K562 (cell line): ENCODE results near the gene ASB13. TPM values are rescaled to one million over a fixed set of nuclear protein-coding genes. Genes with fewer than 3 reads are reported as not detected.

ENCODE experiments used
- CHD1 ChIP-seq: fragments of 200-600 bp; sonication (generic); IDR thresholded peaks from one replicate; pipeline ENCODE4 v1.6.1; 2012; ENCODE audit warnings: mild to moderate bottlenecking, moderate library complexity, low read length, inconsistent platforms
- FOXK1 ChIP-seq: sonication (generic); formaldehyde crosslinking; IDR thresholded peaks from 2 replicates; pipeline ENCODE4 v1.8.0; 2022; ENCODE audit warnings: missing genetic modification reagents, mild to moderate bottlenecking, borderline replicate concordance
- POLR2H ChIP-seq: IDR thresholded peaks from 2 replicates; pipeline ENCODE4 v1.6.1; 2016; ENCODE audit warnings: missing genetic modification characterization, low read depth, mild to moderate bottlenecking, control low read depth, missing compliant biosample characterization, moderate library complexity
- polyA plus RNA-seq, 8 experiments: library from polyadenylated mRNA; depleted of rRNA in 4 of 8; stranded (reverse) in 5 of 8; unstranded in 3 of 8; fragments of >200 nt; fragmentation: Nextera tagmentation in 2 of 8; fragmentation: Illumina TruSeq in 1 of 8; extraction: Ambion mirVana in 2 of 8; extraction: Trizol in 1 of 8; gene quantifications; 2 replicates each; pipeline versions ENCODE4 v1.2.1 to v1.2.3, GENCODE V29; 2011 to 2014; ENCODE audit warnings: inconsistent platforms in 1 of 8, missing spikeins in 1 of 8
- total RNA-seq, 7 experiments: library from RNA; depleted of rRNA in 6 of 7; stranded (reverse); fragments of >200 nt in 6 of 7; fragmentation: Illumina TruSeq in 2 of 7; extraction: Trizol in 2 of 7; gene quantifications; 2 replicates each; pipeline versions ENCODE4 v1.2.1 to v1.2.3, GENCODE V29; 2011 to 2021; ENCODE audit warnings: low replicate concordance in 1 of 7
- TF ChIP-seq, protein P1 (sequence below): fragments of 450-650 bp; IDR thresholded peaks from 2 replicates; pipeline ENCODE4 v1.6.1; 2016; ENCODE audit warnings: mild to moderate bottlenecking, moderate library complexity
- TF ChIP-seq, protein P2 (sequence below): fragments of 250-450 bp; sonication (Bioruptor Pico); IDR thresholded peaks from 2 replicates; pipeline ENCODE4 v1.8.0; 2022; ENCODE audit warnings: moderate library complexity, mild to moderate bottlenecking, inconsistent platforms
- TF ChIP-seq, protein P3 (sequence below): fragments of 450-650 bp; IDR thresholded peaks from 2 replicates; pipeline ENCODE4 v1.6.1; 2017; ENCODE audit warnings: antibody characterized with exemption, mild to moderate bottlenecking
- TF ChIP-seq, protein P4 (sequence below): fragments of 450-650 bp; IDR thresholded peaks from 2 replicates; pipeline ENCODE4 v1.6.1; 2016; ENCODE audit warnings: missing biosample characterization, missing genetic modification characterization

ASB13 gene
- total and polyA plus RNA-seq, 9 of the 15 experiments (the other 6 are each of a cell fraction or from before 2014, with no cell fraction given), result 5.2 to 28.8 (median 16.9) TPM

DNA sequence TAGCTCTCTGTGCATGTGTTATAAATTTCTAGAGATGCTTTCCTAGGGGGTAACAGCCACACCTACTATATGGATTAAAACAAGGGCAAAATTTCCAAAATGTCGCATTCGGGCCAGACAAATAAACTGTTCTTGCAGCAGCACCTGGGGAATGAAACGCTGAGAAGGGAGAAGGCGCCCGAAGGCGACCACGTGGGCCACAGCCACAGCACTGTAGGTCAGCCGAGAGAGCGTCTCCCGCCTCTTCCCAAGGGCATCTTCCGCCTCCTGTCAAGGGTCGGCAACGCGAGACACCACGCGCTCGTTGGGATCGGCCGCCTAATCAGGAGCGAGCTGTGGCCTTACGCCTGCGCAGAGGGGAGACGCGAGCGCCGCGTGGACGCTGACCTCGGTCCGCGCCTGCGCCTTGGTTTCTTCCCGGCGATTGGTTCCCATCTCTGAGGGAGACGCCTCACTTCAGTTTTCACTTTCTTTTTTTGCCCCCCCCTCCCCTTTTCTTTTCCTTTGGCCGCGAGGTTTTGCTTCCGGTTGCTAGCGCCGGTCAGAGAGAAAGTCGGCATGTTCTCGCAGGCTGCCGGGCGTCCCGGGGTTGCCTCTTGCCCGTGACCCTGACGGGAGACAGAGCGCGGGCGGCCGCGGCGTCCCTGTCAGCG lies 18.0 kb upstream of the ASB13 start, which contains the start of gene TASOR2 (continued):
- TF ChIP-seq, protein P1, sequence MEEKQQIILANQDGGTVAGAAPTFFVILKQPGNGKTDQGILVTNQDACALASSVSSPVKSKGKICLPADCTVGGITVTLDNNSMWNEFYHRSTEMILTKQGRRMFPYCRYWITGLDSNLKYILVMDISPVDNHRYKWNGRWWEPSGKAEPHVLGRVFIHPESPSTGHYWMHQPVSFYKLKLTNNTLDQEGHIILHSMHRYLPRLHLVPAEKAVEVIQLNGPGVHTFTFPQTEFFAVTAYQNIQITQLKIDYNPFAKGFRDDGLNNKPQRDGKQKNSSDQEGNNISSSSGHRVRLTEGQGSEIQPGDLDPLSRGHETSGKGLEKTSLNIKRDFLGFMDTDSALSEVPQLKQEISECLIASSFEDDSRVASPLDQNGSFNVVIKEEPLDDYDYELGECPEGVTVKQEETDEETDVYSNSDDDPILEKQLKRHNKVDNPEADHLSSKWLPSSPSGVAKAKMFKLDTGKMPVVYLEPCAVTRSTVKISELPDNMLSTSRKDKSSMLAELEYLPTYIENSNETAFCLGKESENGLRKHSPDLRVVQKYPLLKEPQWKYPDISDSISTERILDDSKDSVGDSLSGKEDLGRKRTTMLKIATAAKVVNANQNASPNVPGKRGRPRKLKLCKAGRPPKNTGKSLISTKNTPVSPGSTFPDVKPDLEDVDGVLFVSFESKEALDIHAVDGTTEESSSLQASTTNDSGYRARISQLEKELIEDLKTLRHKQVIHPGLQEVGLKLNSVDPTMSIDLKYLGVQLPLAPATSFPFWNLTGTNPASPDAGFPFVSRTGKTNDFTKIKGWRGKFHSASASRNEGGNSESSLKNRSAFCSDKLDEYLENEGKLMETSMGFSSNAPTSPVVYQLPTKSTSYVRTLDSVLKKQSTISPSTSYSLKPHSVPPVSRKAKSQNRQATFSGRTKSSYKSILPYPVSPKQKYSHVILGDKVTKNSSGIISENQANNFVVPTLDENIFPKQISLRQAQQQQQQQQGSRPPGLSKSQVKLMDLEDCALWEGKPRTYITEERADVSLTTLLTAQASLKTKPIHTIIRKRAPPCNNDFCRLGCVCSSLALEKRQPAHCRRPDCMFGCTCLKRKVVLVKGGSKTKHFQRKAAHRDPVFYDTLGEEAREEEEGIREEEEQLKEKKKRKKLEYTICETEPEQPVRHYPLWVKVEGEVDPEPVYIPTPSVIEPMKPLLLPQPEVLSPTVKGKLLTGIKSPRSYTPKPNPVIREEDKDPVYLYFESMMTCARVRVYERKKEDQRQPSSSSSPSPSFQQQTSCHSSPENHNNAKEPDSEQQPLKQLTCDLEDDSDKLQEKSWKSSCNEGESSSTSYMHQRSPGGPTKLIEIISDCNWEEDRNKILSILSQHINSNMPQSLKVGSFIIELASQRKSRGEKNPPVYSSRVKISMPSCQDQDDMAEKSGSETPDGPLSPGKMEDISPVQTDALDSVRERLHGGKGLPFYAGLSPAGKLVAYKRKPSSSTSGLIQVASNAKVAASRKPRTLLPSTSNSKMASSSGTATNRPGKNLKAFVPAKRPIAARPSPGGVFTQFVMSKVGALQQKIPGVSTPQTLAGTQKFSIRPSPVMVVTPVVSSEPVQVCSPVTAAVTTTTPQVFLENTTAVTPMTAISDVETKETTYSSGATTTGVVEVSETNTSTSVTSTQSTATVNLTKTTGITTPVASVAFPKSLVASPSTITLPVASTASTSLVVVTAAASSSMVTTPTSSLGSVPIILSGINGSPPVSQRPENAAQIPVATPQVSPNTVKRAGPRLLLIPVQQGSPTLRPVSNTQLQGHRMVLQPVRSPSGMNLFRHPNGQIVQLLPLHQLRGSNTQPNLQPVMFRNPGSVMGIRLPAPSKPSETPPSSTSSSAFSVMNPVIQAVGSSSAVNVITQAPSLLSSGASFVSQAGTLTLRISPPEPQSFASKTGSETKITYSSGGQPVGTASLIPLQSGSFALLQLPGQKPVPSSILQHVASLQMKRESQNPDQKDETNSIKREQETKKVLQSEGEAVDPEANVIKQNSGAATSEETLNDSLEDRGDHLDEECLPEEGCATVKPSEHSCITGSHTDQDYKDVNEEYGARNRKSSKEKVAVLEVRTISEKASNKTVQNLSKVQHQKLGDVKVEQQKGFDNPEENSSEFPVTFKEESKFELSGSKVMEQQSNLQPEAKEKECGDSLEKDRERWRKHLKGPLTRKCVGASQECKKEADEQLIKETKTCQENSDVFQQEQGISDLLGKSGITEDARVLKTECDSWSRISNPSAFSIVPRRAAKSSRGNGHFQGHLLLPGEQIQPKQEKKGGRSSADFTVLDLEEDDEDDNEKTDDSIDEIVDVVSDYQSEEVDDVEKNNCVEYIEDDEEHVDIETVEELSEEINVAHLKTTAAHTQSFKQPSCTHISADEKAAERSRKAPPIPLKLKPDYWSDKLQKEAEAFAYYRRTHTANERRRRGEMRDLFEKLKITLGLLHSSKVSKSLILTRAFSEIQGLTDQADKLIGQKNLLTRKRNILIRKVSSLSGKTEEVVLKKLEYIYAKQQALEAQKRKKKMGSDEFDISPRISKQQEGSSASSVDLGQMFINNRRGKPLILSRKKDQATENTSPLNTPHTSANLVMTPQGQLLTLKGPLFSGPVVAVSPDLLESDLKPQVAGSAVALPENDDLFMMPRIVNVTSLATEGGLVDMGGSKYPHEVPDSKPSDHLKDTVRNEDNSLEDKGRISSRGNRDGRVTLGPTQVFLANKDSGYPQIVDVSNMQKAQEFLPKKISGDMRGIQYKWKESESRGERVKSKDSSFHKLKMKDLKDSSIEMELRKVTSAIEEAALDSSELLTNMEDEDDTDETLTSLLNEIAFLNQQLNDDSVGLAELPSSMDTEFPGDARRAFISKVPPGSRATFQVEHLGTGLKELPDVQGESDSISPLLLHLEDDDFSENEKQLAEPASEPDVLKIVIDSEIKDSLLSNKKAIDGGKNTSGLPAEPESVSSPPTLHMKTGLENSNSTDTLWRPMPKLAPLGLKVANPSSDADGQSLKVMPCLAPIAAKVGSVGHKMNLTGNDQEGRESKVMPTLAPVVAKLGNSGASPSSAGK, result peak; percentile 100
- TF ChIP-seq, protein P2, sequence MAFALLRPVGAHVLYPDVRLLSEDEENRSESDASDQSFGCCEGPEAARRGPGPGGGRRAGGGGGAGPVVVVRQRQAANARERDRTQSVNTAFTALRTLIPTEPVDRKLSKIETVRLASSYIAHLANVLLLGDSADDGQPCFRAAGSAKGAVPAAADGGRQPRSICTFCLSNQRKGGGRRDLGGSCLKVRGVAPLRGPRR (CRISPR knock-in tag), result peak; percentile 92
- TF ChIP-seq POLR2H, result peak; percentile 55
- TF ChIP-seq, protein P3, sequence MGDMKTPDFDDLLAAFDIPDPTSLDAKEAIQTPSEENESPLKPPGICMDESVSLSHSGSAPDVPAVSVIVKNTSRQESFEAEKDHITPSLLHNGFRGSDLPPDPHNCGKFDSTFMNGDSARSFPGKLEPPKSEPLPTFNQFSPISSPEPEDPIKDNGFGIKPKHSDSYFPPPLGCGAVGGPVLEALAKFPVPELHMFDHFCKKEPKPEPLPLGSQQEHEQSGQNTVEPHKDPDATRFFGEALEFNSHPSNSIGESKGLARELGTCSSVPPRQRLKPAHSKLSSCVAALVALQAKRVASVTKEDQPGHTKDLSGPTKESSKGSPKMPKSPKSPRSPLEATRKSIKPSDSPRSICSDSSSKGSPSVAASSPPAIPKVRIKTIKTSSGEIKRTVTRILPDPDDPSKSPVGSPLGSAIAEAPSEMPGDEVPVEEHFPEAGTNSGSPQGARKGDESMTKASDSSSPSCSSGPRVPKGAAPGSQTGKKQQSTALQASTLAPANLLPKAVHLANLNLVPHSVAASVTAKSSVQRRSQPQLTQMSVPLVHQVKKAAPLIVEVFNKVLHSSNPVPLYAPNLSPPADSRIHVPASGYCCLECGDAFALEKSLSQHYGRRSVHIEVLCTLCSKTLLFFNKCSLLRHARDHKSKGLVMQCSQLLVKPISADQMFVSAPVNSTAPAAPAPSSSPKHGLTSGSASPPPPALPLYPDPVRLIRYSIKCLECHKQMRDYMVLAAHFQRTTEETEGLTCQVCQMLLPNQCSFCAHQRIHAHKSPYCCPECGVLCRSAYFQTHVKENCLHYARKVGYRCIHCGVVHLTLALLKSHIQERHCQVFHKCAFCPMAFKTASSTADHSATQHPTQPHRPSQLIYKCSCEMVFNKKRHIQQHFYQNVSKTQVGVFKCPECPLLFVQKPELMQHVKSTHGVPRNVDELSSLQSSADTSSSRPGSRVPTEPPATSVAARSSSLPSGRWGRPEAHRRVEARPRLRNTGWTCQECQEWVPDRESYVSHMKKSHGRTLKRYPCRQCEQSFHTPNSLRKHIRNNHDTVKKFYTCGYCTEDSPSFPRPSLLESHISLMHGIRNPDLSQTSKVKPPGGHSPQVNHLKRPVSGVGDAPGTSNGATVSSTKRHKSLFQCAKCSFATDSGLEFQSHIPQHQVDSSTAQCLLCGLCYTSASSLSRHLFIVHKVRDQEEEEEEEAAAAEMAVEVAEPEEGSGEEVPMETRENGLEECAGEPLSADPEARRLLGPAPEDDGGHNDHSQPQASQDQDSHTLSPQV, result peak; percentile 99
- no peak for TF ChIP-seq CHD1
- peak; percentile 90; the same call in 1 of the 2 replicates for TF ChIP-seq FOXK1 (CRISPR knock-in tag)
- TF ChIP-seq, protein P4, sequence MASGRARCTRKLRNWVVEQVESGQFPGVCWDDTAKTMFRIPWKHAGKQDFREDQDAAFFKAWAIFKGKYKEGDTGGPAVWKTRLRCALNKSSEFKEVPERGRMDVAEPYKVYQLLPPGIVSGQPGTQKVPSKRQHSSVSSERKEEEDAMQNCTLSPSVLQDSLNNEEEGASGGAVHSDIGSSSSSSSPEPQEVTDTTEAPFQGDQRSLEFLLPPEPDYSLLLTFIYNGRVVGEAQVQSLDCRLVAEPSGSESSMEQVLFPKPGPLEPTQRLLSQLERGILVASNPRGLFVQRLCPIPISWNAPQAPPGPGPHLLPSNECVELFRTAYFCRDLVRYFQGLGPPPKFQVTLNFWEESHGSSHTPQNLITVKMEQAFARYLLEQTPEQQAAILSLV (tag), result 0 out of 2 replicates have a peak, but pooled peaks have one; percentile 2
